PFSK-1 (cell line): ENCODE results near the gene AIMP2.

Experiments
- FOXP2 ChIP-seq: optimal IDR thresholded peaks from 2 replicates; pipeline ENCODE3; 2011; ENCODE audit warnings: borderline replicate concordance, control low read depth, inconsistent platforms; ENCODE audit not compliant: insufficient read depth; ENCODE audit errors: extremely low read length, extremely low read depth
- POLR2AphosphoS5 ChIP-seq: IDR thresholded peaks from 2 replicates; pipeline ENCODE4 v1.6.1; 2012; ENCODE audit warnings: low read depth, mild to moderate bottlenecking, control low read depth, low read length, moderate library complexity
- SIN3A ChIP-seq: IDR thresholded peaks from 2 replicates; pipeline ENCODE4 v1.6.1; 2012; ENCODE audit warnings: mild to moderate bottlenecking, low read length, moderate library complexity, borderline replicate concordance; ENCODE audit not compliant: insufficient read depth
- TAF1 ChIP-seq: IDR thresholded peaks from 2 replicates; pipeline ENCODE4 v1.6.1; 2012; ENCODE audit warnings: low read length, control low read depth, borderline replicate concordance; ENCODE audit not compliant: insufficient read depth
- TF ChIP-seq, protein P1 (sequence below), 2 experiments: IDR thresholded peaks; 2 replicates each; pipeline versions ENCODE4 v1.6.1 to v1.8.0; 2011 to 2012; ENCODE audit warnings: low read depth in 2 of 2, low read length in 2 of 2, control low read depth in 1 of 2, inconsistent platforms in 1 of 2, mild to moderate bottlenecking in 1 of 2, moderate library complexity in 1 of 2; ENCODE audit not compliant: insufficient read depth in 1 of 2

DNA sequence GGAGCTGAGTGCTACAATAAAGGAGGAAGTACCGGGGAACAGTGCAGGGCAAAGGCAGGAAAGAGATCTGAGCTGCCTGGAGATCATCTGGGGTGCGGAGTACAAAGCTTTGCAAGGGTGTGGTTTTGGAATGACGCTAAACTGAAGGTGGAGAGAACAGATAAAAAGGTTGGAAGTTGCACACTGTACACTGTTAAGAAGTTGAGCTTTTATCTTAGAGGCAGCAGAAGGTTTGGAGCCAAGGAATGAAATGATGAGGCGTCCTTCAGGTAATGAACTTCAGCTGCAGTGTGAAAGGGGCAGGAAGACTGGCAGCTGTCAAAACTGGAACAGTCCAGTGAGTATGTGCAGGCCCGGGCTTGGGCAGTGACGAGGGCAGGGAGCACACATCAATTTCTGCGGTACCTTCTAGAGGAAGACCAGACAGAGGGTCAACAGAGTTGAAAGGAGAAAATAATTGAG lies 14.9 kb downstream of the AIMP2 start:
- TF ChIP-seq TAF1 = no peak
- TF ChIP-seq POLR2AphosphoS5 = no peak
- TF ChIP-seq, protein P1, sequence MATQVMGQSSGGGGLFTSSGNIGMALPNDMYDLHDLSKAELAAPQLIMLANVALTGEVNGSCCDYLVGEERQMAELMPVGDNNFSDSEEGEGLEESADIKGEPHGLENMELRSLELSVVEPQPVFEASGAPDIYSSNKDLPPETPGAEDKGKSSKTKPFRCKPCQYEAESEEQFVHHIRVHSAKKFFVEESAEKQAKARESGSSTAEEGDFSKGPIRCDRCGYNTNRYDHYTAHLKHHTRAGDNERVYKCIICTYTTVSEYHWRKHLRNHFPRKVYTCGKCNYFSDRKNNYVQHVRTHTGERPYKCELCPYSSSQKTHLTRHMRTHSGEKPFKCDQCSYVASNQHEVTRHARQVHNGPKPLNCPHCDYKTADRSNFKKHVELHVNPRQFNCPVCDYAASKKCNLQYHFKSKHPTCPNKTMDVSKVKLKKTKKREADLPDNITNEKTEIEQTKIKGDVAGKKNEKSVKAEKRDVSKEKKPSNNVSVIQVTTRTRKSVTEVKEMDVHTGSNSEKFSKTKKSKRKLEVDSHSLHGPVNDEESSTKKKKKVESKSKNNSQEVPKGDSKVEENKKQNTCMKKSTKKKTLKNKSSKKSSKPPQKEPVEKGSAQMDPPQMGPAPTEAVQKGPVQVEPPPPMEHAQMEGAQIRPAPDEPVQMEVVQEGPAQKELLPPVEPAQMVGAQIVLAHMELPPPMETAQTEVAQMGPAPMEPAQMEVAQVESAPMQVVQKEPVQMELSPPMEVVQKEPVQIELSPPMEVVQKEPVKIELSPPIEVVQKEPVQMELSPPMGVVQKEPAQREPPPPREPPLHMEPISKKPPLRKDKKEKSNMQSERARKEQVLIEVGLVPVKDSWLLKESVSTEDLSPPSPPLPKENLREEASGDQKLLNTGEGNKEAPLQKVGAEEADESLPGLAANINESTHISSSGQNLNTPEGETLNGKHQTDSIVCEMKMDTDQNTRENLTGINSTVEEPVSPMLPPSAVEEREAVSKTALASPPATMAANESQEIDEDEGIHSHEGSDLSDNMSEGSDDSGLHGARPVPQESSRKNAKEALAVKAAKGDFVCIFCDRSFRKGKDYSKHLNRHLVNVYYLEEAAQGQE (IDR thresholded peaks at IDR 0.05; ENCODE audit: insufficient read depth in 1 of 2, low read depth in 2 of 2, low read length in 2 of 2) = no peak
- TF ChIP-seq SIN3A = no peak
- TF ChIP-seq FOXP2 = no peak
